GM19397 (cell line): ENCODE measurements around the gene SYT11.
"Not testable (repeated sequence)": the region's sequence is repeated elsewhere in the genome, so short reads cannot be mapped to it uniquely, and the experiment has no call there.

Source experiments
- ATAC-seq: cut with Tn5 transposase; IDR thresholded peaks from one replicate; pipeline ENCODE4 v1.9.1; 2021; ENCODE audit warnings: mild to moderate bottlenecking, moderate library complexity; ENCODE audit not compliant: unreplicated experiment

Gene SYT11

DNA sequence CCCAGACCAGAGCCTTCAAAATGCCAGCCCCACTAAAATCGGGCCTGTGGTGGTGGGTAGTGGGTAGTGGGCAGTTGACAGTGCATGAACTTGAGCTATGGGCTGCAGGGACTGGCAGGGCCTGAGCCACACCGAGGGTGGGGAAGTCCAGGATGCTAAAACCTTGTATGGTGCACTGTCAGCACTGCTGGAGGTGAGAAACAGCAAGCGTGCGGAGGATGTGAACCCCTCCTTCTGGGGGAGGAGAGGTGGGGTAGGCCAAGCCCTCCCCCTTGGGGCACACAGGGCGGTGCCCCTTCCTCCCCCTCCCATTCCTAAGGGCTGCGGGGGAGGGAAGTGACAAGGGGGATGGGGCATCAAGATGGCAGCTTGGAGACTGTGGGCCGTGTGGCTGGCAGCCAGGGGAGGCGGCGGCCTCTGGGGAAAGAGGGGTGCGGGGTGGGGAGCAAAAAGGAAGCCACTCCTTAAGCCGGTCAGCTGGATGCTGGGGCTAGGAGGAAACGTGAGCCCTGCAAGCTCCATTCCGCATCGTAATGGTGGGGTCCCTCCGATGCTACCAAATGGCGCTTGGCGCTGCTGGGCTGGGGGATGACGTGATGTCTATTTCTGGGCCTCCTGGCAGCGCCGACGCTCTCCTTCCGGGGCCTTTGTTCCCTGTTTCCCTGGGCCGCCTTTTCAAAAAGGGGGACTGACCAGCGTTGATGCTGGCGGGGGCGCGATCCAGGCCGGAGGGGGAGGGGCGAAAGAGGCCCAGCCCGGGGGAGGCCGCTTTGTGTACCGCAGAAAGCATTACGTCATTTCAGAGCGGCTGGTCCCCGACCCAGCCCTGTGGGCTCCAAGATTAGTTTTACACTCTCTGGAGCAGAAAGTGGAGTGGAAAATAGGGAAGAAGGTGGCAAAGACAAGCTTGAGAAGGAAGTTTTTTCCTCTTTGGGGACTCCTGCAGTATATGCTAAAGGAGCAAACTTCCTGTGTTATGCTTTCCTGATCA is 809 bp downstream of the SYT11 start:
- no peak for ATAC-seq

DNA sequence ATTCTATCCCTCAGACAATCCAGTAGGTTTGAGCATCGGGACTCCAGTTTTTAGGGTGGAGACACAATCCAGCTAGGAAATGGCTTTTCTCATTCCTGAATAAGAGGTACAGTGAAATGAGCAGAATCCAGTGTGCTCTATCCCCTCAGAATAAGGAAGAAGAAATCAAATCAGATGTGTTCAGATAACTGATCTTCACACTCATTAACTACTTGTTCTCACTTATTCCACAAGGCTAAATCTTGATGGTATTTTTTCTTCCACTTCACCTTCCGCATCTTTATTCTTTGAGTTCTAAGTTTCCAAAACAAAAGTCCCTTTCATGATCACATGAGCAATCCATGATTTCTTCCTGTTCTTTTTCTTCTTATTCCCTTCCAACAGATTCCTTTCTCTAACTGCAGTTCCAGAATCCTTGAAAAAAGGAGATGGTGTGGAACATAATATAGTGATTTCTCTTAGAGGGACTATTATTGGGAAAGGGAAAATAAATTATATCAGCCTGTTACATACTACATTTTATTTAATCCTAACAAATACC is 1.7 kb downstream of the SYT11 start:
- ATAC-seq = no peak

DNA sequence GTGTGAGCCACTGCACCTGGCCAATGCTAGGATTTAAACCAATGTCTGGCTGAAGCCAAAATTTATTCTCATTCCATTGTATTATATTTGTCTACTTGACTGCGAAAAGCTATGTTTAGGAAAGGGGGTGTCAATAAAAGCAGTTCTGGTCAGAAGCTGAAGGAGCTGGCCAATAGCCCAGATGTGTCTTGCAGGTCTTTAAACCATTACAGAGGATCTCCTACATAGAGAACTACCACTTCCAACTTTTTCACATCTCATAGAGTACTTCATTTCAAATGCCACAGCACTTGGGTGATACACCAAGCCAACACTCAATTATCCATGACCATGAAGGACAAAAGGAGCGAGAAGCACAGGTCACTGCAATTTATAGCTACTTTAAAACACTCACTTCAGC is 2.5 kb downstream of the SYT11 start:
- ATAC-seq = no peak

DNA sequence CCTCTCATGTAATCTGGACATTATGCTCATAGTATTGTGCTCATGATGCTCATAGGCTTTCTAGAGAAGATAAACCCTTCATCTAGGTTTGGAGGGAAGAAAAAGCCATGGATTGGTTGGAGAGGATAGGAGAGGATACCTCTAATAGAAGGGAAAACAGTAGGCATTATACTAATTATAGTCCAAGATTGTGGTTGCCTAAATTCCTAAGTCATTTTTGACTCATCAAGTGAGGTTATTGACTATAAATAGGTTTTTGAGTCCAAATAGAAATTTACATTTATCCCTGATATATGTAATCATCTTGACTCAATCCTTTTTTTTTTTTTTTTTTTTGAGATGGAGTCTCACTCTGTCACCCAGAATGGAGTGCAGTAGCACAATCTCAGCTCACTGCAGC is 5.0 kb downstream of the SYT11 start:
- no peak for ATAC-seq

DNA sequence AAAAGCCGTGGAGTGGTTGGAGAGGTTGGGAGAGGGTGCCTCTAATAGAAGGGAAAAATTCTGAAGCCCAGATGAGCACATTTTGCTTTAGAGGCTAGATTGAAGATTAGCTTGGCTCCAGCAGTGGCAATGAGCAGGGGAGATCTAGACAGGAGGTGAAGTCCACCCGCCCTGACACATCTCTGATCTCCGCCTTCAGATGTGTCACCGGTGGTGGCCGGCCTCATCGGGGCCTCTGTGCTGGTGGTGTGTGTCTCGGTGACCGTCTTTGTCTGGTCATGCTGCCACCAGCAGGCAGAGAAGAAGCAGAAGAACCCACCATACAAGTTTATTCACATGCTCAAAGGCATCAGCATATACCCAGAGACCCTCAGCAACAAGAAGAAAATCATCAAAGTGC is 8.4 kb downstream of the SYT11 start:
- ATAC-seq = no peak

DNA sequence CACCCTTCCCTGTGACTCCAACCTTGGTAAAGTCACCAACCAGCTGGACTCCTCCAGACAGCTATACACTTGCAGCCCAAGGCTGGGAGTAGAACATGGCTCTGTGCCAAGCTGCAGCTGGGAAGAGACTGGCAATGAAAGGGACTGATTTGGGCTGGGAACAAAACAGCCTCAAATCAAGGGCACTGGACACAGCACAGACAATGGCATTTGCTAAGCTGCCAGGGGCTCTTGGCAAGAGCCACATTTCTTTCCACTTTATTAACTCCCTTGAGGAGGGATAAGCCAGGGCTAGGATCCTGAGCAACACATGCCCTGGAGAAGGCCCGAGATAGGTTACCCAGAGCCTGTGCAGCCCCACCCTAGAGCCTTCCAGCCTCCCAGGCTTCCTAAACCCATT is 12.0 kb downstream of the SYT11 start:
- ATAC-seq = no peak

DNA sequence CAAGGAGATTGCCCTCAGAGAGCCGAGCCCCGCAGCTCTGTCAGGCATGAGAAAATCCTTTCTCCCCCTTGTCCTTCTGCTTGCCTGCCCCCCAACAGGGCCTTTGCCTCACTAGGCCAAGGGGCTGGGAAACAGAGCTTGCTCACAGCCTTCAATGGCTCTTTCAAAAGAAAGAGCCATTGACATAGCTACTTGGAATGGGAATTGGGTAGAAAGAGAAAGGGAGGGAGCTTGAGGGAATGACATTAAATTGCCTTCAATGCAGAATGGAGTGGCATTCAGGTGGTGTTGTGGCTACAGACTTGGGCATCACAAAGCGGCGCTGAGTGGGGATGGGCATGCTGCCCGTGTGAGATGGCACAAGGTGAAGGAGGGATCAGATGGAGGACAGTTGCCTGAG is 13.2 kb downstream of the SYT11 start:
- ATAC-seq = no peak

DNA sequence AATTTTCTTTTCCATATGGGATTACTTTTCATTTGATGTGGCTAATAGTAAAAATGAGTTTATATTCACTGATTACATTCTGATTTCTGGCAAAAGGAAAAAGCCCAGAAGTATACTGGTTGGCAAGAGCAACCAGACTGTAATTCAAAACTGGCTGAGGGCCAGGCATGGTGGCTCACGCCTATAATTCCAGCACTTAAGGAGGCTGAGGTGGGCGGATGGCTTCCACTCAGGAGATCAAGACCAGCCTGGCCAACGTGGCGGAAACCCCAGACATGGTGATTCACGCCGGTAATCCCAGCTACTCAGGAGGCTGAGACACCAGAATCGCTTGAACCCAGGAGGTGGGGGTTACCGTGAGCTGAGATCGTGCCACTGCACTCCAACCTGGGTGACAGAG is 14.5 kb downstream of the SYT11 start:
- ATAC-seq = no peak

DNA sequence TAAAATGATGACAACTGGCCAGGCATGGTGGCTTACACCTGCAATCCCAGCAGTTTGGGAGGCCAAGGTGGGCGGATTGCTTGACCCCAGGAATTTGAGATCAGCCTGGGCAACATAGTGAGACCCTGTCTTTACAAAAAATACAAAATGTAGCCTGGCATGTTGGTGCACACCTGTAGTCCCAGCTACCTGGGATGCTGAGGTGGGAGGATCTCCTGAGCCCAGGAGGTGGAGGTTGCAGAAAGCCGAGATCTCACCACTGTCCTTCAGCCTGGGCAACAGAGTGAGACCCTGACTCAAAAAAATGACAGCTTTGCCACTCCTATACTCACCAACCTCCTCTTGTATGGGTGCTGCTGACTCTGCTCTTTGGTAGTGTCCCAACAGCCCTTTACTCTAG is 18.6 kb downstream of the SYT11 start:
- no peak for ATAC-seq

DNA sequence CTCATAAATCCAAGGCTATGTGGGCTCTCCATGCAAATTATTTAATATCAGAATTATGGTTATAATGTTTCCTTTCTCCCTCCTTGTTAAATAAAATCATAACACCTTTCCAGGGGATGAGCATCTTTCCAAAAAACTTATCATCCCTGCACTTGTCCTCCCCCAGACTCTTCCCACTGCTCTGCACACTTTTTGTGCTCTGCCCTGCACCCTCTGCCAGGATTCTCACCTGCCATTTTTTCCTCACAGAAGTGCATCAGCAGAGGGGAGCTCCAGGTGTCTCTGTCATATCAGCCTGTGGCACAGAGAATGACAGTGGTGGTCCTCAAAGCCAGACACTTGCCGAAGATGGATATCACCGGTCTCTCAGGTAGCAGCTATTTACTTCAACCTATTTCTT is 20.9 kb downstream of the SYT11 start:
- no peak for ATAC-seq

DNA sequence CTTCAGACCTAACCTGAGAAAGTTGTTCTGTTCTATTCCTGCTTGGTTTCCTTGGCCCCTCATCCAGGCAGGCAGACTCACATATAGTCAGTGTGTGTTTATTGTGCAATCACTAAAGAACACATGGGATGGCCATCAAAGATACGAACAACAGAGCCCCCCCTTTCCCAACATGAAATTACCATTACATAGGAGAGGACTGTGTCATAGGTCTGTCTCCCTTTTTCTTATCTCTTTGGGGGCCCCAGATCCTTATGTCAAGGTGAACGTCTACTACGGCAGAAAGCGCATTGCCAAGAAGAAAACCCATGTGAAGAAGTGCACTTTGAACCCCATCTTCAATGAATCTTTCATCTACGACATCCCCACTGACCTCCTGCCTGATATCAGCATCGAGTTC is 21.6 kb downstream of the SYT11 start:
- ATAC-seq = no peak

DNA sequence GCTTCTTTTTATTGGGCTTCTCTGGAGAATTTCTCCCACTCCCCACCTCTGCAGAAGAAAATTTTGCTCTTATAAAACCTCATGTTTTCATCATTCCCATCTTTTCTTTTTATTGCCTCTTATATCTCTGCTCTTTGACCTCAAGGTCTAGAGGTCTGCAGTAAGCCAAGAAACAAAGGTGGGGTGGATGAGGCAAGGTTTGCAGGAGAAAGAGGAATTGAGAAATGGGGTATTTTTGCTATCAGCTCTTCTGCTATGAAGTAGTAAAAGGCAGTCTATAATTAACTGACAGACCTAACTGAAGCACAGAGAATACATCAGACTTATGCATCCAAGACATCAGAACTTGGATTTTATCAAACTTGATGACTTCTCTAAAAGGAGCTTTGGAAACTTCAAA is 22.9 kb downstream of the SYT11 start:
- no peak for ATAC-seq

DNA sequence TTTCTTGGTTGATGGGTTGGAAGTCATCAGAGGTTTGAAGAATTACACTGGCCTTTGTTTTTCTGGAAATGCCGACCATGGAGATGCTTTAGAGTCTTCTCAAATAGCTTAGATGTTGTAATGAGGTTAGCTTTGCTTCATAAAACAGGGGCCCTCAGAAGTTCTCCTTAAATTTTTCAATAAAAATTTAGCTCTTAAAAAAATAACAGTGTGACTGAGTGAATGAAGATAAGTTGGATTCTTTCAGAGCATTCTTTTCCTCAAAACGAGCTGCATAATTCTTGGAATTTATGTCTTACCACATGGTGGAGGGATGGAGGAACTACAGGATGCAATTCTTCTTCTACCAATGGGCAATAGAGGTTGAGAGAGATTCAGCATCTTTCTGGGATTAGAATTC is 23.4 kb downstream of the SYT11 start:
- ATAC-seq = no peak

DNA sequence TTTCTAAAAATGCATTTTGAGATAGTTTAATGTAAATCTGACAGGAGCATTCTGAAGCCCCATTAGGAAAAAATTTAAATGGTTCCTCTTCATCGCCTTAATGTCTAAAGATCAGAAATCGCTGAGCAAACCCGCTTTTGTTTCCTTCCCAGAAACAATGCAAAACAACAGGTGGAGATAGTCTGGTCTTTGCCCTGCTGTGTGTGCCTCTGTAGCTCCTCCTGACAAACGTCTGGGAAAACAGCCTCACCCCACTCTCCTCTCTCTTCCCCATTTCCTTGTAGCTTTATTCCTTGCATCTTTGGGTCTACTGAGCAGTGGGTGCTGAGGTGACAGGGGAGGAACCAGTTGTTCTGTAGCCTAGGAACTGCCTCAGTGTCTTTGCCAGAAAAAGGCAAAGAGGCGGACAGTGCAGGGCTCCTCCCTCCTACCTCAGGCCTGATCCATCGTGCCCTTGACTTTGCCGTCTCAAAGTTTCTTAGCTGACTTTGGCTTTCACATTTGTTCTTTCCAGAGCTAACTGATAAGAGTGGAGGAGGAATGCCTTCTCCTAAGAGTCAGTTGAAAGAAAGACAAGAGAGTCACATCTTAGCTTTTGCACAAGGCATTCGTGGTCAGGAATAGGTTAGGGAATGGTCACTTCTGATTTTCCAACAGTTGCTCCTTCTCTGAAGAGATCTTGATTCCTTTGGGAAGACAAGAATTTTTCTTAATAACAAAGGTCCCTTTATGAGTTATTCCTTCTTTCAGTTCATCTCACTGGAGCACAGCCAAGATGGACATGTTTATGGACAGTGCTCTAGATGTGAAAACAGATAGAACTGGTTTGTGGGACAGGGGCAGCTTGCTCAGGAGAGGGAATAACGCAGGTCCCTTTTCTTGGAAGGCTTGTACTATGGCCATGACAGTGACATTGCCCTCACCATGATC is 24.9 kb downstream of the SYT11 start:
- ATAC-seq = no peak

DNA sequence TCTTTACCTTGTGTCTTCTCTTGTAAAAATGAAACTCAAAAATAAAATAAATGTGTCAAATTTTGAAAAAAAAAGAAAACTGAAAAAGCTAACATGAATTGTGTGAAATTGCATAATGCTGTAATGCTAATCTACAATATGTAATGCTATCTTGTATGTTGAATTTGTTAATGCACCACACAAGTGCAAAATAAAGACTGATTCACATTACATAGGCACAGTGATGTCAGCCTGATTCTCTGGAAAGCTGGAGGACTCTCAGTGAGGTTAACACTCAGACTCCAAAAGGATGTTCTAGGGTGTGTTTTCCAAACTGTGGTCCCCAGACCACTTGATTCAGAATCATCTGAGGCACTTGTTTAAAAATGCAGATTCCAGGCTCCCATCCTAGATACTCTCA is 25.6 kb downstream of the SYT11 start:
- no peak for ATAC-seq

DNA sequence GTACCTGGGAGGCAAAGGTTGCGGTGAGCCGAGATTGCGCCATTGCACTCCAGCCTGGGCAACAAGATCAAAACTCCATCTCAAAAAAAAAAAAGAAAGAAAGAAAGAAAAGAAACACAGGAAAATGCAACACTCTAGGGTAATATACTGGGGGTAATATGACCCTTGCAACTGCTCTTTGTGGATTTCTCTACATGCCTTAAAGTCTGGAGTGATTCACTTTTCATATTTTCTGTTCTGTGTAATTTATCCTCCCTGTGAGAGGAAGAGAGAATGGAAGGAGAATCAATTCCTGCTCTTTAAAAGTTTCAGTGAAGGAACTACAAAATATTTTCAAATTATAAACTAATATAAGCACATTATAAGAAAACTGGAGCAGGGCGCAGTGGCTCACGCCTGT is 29.1 kb downstream of the SYT11 start:
- ATAC-seq = no peak

DNA sequence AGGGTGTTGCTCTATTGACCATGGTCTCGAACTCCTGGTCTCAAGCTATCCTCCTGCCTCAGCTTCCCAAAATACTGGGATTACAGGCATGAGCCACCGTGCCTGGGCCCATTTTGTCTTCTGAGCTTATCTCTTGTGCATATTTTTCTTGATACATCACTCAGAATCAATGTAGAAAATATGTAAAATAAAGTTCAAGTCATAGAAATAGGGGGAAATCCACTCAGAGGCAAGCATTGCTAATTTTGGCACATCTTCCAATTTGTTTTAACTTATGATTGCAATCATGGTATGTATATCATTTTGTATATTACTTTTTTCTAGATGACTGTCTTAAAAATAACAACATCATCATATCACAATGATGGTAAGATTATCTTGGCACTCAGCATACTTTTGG is 30.2 kb downstream of the SYT11 start:
- no peak for ATAC-seq

DNA sequence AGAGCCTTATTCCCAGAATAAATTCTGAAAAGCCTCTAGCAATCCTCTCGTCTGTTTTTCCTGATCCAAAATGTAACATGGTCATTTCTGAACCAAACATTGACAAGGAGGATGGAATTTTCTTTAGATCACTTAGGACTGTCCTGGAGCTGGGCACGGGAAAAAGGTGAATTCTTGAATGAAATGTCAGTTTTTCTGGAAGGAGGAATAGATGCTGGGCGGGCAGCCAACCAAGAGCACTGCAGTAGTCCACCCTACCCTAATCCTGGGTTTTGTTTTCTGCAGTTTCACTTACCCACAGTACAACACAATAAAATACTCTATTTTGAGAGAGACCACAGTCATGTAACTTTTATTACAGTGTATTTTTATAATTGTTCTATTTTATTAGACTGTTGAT is 30.9 kb downstream of the SYT11 start:
- no peak for ATAC-seq

DNA sequence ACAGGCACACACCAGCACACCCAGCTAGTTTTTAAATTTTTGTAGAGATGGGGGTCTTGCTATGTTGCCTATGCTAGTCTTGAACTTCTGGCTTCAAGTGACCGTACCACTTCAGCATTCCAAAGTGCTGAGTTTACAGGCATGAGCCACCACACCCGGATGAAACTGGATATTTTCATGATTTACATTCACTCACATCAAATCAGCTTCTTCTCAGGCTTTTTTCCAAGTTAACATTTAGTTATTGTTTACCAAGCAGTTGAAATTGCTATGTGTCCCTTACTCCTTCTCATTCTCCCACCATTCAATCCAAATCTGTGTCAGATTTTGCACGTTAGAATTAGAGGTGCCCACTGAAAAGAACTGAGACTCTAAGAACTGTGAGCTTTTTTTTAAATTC is 33.4 kb downstream of the SYT11 start:
- no peak for ATAC-seq

DNA sequence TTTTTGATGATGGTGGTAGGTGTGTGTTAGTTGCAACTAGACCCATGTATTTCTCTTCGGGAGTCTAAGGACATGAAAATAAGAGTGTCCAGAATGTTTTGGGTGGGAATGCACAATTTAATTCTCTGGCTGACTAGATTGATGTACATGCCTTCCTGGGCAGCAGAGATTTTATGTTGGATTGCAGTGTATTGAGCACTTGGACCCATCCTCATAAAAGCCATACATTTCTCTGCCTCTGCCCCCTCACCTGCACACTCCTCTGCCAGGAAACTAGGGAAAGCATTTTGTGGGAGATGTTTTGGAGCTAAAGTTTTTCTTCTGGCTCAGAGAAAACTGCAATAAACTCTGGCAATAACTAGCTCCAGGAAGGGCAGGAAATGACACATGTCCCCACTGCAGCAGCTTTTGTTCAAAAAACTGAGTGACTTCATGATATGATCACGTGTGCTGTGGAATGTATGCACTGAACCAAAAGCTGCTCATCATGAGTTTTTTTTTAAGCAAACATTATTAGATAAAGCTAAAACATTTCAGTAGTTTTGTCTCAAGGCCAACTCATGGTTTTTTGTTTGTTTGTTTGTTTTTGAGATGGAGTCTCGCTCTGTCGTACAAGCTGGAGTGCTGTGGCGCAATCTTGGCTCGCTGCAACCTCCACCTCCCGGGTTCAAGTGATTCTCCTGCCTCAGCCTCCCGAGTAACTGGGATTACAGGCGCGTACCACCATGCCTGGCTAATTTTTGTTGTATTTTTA is 34.2 kb downstream of the SYT11 start:
- ATAC-seq = no peak

DNA sequence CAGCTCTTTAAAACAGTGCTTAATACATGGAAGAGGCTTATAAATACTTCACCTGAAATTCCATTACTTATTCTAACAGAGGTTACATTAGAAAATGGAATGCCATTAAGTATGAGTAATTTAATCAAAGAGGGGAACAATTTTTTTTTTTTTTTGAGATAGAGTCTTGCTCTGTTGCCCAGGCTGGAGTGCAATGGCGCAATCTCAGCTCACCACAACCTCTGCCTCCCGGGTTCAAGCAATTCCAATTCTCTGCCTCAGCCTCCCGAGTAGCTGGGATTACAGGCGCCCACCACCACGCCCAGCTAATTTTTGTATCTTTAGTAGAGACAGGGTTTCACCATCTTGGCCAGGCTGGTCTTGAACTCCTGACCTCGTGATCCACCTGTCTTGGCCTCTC is 36.2 kb downstream of the SYT11 start:
- not testable (repeated sequence) for ATAC-seq
